HG03378 (cell line): ENCODE data around the gene CEACAM8.
"Not testable (repeated sequence)": the region's sequence is repeated elsewhere in the genome, so short reads cannot be mapped to it uniquely, and the experiment has no call there.

Source experiments
- ATAC-seq: cut with Tn5 transposase; IDR thresholded peaks from one replicate; pipeline ENCODE4 v1.9.1; 2021; ENCODE audit warnings: mild to moderate bottlenecking, moderate library complexity; ENCODE audit not compliant: unreplicated experiment

The CEACAM8 gene

GRCh38 chr19:42546831-42547500 lies 47.8 kb downstream of the CEACAM8 start:
- no peak for ATAC-seq

- ATAC-seq, result no peak
Observed at GRCh38 chr19:42544146-42544545, 50.6 kb downstream of the CEACAM8 start.

- ATAC-seq, result no peak
Observed at GRCh38 chr19:42542791-42543190, 51.9 kb downstream of the CEACAM8 start.

GRCh38 chr19:42540071-42540553 lies 54.6 kb downstream of the CEACAM8 start:
- no peak for ATAC-seq

GRCh38 chr19:42538841-42539709 lies 55.6 kb downstream of the CEACAM8 start:
- ATAC-seq, result no peak

- ATAC-seq, result not testable (repeated sequence)
Observed at GRCh38 chr19:42535276-42535675, 59.4 kb downstream of the CEACAM8 start.

- ATAC-seq, result no peak
Observed at GRCh38 chr19:42534391-42534790, 60.3 kb downstream of the CEACAM8 start.

- ATAC-seq, result no peak
Observed at GRCh38 chr19:42532891-42533290, 61.8 kb downstream of the CEACAM8 start.

- no peak for ATAC-seq
Observed at GRCh38 chr19:42531313-42531712, 63.4 kb downstream of the CEACAM8 start.
